HUES6 (cell line): ENCODE data around the gene DPYSL3.
A peak's percentile ranks its signal among the peaks of the same experiment; 100 is the strongest.

Experiments used
- H3K27ac ChIP-seq: 2 replicates; pipeline ENCODE4 v1.7.0; 2013; ENCODE audit warnings: low read depth, mild to moderate bottlenecking, low read length, inconsistent platforms
- H3K27me3 ChIP-seq: 2 replicates; pipeline ENCODE4 v1.6.1; 2013; ENCODE audit warnings: low read length; ENCODE audit not compliant: control insufficient read depth, insufficient read depth
- H3K36me3 ChIP-seq: 2 replicates; pipeline ENCODE4 v1.6.1; 2013; ENCODE audit warnings: low read length; ENCODE audit not compliant: control insufficient read depth, insufficient read depth
- H3K4me1 ChIP-seq: 2 replicates; pipeline ENCODE4 v1.6.1; 2013; ENCODE audit warnings: low read length; ENCODE audit not compliant: control insufficient read depth, insufficient read depth
- H3K4me3 ChIP-seq: 2 replicates; pipeline ENCODE4 v1.5.1; 2013; ENCODE audit warnings: low read depth, low read length
- H3K9ac ChIP-seq: one replicate; pipeline ENCODE4 v1.6.1; 2013; ENCODE audit warnings: mild to moderate bottlenecking, low read length
- H3K9me3 ChIP-seq: 2 replicates; pipeline ENCODE4 v1.6.1; 2013; ENCODE audit warnings: low read depth, low read length; ENCODE audit not compliant: control insufficient read depth, insufficient read depth

Gene DPYSL3

GRCh38 chr5:147485046-147485445 lies 24.8 kb downstream of the DPYSL3 start:
- H3K4me1 ChIP-seq, result peaks cover 57% of the 10 kb centered on the region
- H3K27ac ChIP-seq, result peak overlapping the region; percentile 15; the same call in 1 of the 2 replicates
- H3K36me3 ChIP-seq, result no peaks in the 10 kb centered on the region
- no peaks in the 10 kb centered on the region for H3K27me3 ChIP-seq
- H3K4me3 ChIP-seq, result no peak overlapping the region
- H3K9ac ChIP-seq, result no peak overlapping the region
- H3K9me3 ChIP-seq, result no peaks in the 10 kb centered on the region

- H3K9me3 ChIP-seq, result no peaks in the 10 kb centered on the region
- H3K4me3 ChIP-seq, result no peak overlapping the region
- H3K9ac ChIP-seq, result no peak overlapping the region
- H3K27me3 ChIP-seq, result no peaks in the 10 kb centered on the region
- H3K36me3 ChIP-seq, result no peaks in the 10 kb centered on the region
- peak overlapping the region; percentile 15; the same call in 1 of the 2 replicates for H3K27ac ChIP-seq
- peaks cover 61% of the 10 kb centered on the region for H3K4me1 ChIP-seq
These were observed 25.2 kb downstream of the DPYSL3 start for GRCh38 chr5:147484708-147485020.

GRCh38 chr5:147483961-147484707 lies 25.7 kb downstream of the DPYSL3 start:
- H3K27ac ChIP-seq, result peak overlapping the region; percentile 15; the same call in 1 of the 2 replicates
- H3K9ac ChIP-seq, result no peak overlapping the region
- no peak overlapping the region for H3K4me3 ChIP-seq
- H3K27me3 ChIP-seq, result no peaks in the 10 kb centered on the region
- H3K4me1 ChIP-seq, result peaks cover 66% of the 10 kb centered on the region
- H3K9me3 ChIP-seq, result no peaks in the 10 kb centered on the region
- H3K36me3 ChIP-seq, result no peaks in the 10 kb centered on the region

- no peaks in the 10 kb centered on the region for H3K9me3 ChIP-seq
- H3K27ac ChIP-seq, result peak overlapping the region; percentile 38
- peaks cover 65% of the 10 kb centered on the region for H3K4me1 ChIP-seq
- H3K36me3 ChIP-seq, result no peaks in the 10 kb centered on the region
- H3K9ac ChIP-seq, result no peak overlapping the region
- H3K27me3 ChIP-seq, result no peaks in the 10 kb centered on the region
- no peak overlapping the region for H3K4me3 ChIP-seq
These were observed 26.6 kb downstream of the DPYSL3 start for GRCh38 chr5:147483188-147483790.

- H3K4me1 ChIP-seq, result peaks cover 60% of the 10 kb centered on the region
- H3K9ac ChIP-seq, result no peak overlapping the region
- H3K9me3 ChIP-seq, result no peaks in the 10 kb centered on the region
- H3K4me3 ChIP-seq, result no peak overlapping the region
- H3K36me3 ChIP-seq, result no peaks in the 10 kb centered on the region
- H3K27ac ChIP-seq, result no peak overlapping the region
- no peaks in the 10 kb centered on the region for H3K27me3 ChIP-seq
These were observed 27.1 kb downstream of the DPYSL3 start for GRCh38 chr5:147482706-147483180.

GRCh38 chr5:147481874-147482705 lies 27.8 kb downstream of the DPYSL3 start:
- Histone ChIP-seq H3K27ac (no peak overlapping the region), H3K9me3 (no peaks in the 10 kb centered on the region), H3K36me3 (no peaks in the 10 kb centered on the region), H3K27me3 (no peaks in the 10 kb centered on the region), H3K4me1 (peaks cover 55% of the 10 kb centered on the region), H3K4me3 (no peak overlapping the region), H3K9ac (no peak overlapping the region)

GRCh38 chr5:147481376-147481775 lies 28.5 kb downstream of the DPYSL3 start:
- H3K36me3 ChIP-seq, result no peaks in the 10 kb centered on the region
- no peak overlapping the region for H3K9ac ChIP-seq
- no peaks in the 10 kb centered on the region for H3K9me3 ChIP-seq
- peaks cover 48% of the 10 kb centered on the region for H3K4me1 ChIP-seq
- no peak overlapping the region for H3K4me3 ChIP-seq
- H3K27ac ChIP-seq, result no peak overlapping the region
- no peaks in the 10 kb centered on the region for H3K27me3 ChIP-seq

- no peak overlapping the region for H3K4me3 ChIP-seq
- no peaks in the 10 kb centered on the region for H3K27me3 ChIP-seq
- H3K9ac ChIP-seq, result no peak overlapping the region
- no peak overlapping the region for H3K27ac ChIP-seq
- H3K4me1 ChIP-seq, result peaks cover 41% of the 10 kb centered on the region
- no peaks in the 10 kb centered on the region for H3K36me3 ChIP-seq
- no peaks in the 10 kb centered on the region for H3K9me3 ChIP-seq
These were observed 29.9 kb downstream of the DPYSL3 start for GRCh38 chr5:147479949-147480348.

GRCh38 chr5:147479444-147479843 lies 30.4 kb downstream of the DPYSL3 start:
- Histone ChIP-seq H3K9ac (no peak overlapping the region), H3K4me1 (peaks cover 36% of the 10 kb centered on the region), H3K36me3 (no peaks in the 10 kb centered on the region), H3K27me3 (no peaks in the 10 kb centered on the region), H3K4me3 (no peak overlapping the region), H3K9me3 (no peaks in the 10 kb centered on the region), H3K27ac (no peak overlapping the region)

- Histone ChIP-seq H3K4me1 (peaks cover 4% of the 10 kb centered on the region; the same call in 1 of the 2 replicates), H3K27me3 (no peaks in the 10 kb centered on the region), H3K4me3 (no peak overlapping the region), H3K27ac (no peak overlapping the region), H3K9me3 (no peaks in the 10 kb centered on the region), H3K36me3 (no peaks in the 10 kb centered on the region), H3K9ac (no peak overlapping the region)
These were observed 35.7 kb downstream of the DPYSL3 start for GRCh38 chr5:147474140-147474539.
